ENCODE results near the gene PRRX1.
A peak's percentile ranks its signal among the peaks of the same experiment; 100 is the strongest.

The PRRX1 gene

DNA sequence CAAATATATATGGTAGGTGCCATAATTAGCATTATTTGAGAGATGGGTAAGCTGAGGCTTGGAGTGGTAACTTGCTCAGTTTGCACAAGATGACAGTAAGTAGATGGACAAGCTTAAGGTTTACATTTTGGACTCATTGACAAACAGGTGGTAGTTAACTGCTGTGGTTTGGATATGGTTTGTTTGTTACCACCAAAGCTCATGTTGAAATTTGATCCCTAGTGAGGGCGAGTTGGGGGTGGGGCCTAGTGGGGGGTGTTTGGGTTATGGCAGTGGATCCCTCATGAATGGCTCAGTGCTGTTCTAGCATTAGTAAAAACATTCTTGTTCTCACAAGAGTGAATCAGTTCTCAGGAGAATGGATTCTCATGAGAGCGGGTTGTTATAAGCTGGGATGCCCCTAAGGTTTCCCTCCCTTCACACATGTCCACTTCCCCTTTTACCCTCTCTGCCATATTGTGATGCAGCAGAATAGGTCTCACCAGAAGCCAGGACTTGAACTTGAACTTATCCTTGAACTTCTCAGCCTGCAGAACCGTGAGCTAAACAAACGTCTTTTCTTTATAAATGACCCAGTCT is 6.6 kb upstream of the PRRX1 start:
- H3K36me3 Mint-ChIP-seq (ENCODE audit: low read depth) = no peaks in the 10 kb centered on the region
- TF ChIP-seq CTCF (IDR thresholded peaks at IDR 0.05; ENCODE audit: unreplicated experiment in 3 of 3) = no peak

GRCh38 chr1:170659399-170660035 is 4.4 kb upstream of the PRRX1 start:
- peaks cover 23% of the 10 kb centered on the region for H3K4me1 Mint-ChIP-seq
- H3K4me3 Mint-ChIP-seq = peak overlapping the region in 2 of 3 experiments; percentile 28 to 32
- no peak for TF ChIP-seq CTCF (IDR thresholded peaks at IDR 0.05; ENCODE audit: unreplicated experiment in 3 of 3)
- H3K9me3 Mint-ChIP-seq = no peaks in the 10 kb centered on the region
- peak overlapping the region in 2 of 3 experiments; percentile 36 to 94 for H3K27ac Mint-ChIP-seq
- no peaks in the 10 kb centered on the region for H3K36me3 Mint-ChIP-seq (ENCODE audit: low read depth)
- peaks cover 80% of the 10 kb centered on the region for H3K27me3 Mint-ChIP-seq (ENCODE audit: low read depth)

More for the DNA sequence above, 6.6 kb upstream of the PRRX1 start:
- H3K4me3 Mint-ChIP-seq = no peak overlapping the region
- peaks cover 64% of the 10 kb centered on the region for H3K27me3 Mint-ChIP-seq (ENCODE audit: low read depth)
- H3K9me3 Mint-ChIP-seq = peaks cover 6% of the 10 kb centered on the region
- H3K27ac Mint-ChIP-seq = no peak overlapping the region
- H3K4me1 Mint-ChIP-seq = peaks cover 13% of the 10 kb centered on the region

- Mint-ChIP-seq H3K27me3 (ENCODE audit: low read depth) (peaks cover 81% of the 10 kb centered on the region), H3K4me3 (peak overlapping the region; percentile 67 to 83 (median 68)), H3K4me1 (peaks cover 26% of the 10 kb centered on the region)
Observed at GRCh38 chr1:170660281-170660713, 3.6 kb upstream of the PRRX1 start.

DNA sequence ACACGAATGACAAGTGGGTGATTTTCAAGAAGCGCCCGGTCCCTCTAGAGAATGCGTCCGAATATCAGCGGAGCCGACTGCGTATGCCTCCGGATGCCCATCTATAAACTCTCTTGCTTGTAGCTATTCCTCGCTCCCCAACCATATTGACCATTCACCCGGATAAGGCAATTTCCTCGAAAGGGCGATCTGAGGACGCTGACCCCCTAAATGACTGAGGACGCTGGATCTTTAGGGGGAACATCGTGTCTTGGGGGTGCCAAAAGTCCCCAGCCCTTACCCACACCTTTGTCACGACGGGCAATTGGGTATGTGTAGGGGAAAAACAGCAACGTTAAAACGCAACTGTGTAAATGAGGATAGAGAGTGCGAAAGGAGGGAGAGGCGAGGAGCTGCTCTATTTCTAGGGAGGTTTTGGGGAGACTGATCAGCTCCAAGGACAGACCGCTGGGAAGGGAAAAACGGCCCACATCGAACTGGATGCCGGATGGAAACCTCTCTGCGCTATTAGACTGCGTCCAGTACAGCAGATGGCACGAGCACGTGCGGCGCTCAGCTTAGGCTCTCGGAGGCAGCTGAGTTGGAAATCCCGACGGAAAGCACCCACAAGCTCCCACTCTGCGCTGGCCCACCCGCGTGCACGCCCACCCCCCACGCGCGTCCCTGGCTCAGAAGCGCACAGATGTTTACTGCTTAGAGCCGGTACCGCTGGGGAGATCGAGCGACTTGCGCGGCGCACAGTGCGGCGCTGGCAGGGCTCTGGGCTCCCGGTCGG is 2.9 kb upstream of the PRRX1 start:
- Mint-ChIP-seq H3K4me3 (peak overlapping the region; percentile 83 to 93 (median 85)), H3K36me3 (ENCODE audit: low read depth) (peaks cover 7% of the 10 kb centered on the region), H3K27ac (peak overlapping the region; percentile 82 to 94 (median 92)), H3K4me1 (peaks cover 33% of the 10 kb centered on the region), H3K9me3 (no peaks in the 10 kb centered on the region), H3K27me3 (ENCODE audit: low read depth) (peaks cover 88% of the 10 kb centered on the region)
- TF ChIP-seq CTCF (IDR thresholded peaks at IDR 0.05; ENCODE audit: unreplicated experiment in 3 of 3) = no peak

More at GRCh38 chr1:170660281-170660713, 3.6 kb upstream of the PRRX1 start:
- no peak for TF ChIP-seq CTCF (IDR thresholded peaks at IDR 0.05; ENCODE audit: unreplicated experiment in 3 of 3)
- no peaks in the 10 kb centered on the region for H3K9me3 Mint-ChIP-seq
- peak overlapping the region; percentile 82 to 94 (median 92) for H3K27ac Mint-ChIP-seq
- peaks cover 2% of the 10 kb centered on the region for H3K36me3 Mint-ChIP-seq (ENCODE audit: low read depth)

- Mint-ChIP-seq H3K27ac (peak overlapping the region; percentile 92 to 95 (median 94)), H3K4me3 (peak overlapping the region; percentile 85 to 93 (median 93)), H3K9me3 (no peaks in the 10 kb centered on the region), H3K4me1 (peaks cover 39% of the 10 kb centered on the region), H3K27me3 (ENCODE audit: low read depth) (peaks cover 95% of the 10 kb centered on the region), H3K36me3 (ENCODE audit: low read depth) (peaks cover 13% of the 10 kb centered on the region)
- TF ChIP-seq CTCF (IDR thresholded peaks at IDR 0.05; ENCODE audit: unreplicated experiment in 3 of 3) = no peak
Observed at GRCh38 chr1:170661646-170662411, 2.1 kb upstream of the PRRX1 start.
